ENCODE data around the gene INCA1.
A peak's percentile ranks its signal among the peaks of the same experiment; 100 is the strongest.

The INCA1 gene

DNA sequence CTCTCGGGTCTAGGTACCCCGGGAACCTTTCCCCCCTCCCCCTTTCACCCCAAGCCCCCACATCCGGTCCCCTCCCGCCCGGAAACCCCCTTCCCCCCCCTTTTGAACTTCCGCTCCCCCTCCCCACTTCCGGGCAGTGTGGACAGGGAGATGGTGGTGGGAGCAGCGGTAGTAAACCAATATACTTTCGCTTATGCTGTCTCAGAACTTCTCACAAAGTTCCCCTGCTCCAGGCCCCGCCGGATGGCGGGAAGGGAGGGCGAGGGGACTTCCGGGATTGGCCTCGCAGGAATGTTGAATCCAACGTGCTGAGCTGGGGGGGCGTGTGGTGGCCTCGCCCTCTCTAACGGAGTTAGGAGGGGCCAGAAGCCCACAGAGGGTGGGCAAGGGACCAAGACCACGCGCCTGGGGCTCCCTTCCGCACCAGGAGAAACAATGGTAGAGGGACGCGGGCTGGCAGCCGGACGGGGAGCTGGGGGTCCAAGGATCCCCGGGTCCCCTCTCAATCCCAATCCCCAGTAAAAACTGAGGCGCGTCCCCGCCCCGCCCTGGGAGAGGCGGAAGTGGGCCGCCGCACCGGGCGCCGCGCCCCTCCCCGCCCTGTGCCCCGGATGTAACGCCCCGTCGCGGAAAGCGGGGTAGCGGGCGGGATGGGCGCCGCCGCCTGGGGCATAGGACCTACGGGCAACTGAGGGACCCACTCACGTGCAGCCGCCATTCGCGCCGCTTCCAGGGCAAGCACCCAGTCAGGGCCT, 49.7 kb downstream of the INCA1 start:
- DNase-seq: no peak

DNA sequence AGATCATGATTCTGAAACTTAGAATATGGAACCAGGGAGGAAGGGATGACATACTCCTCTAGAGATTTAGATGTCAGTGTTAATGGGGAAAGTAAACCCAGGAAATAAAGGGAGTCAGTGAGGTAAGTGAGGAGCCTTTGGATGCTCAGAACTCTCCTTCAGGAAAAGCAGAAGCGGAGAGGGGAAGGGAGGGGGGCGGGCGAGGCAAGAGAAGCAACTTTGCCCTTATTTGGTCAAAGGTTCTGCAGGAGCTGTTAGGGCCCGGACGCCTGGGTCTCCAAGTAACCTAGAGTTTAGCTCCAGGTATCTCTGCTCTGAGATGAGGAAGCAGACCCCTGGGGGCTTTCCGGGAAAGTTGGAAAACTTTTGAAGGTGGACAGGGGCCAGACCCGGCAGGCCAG, 50.3 kb downstream of the INCA1 start:
- DNase-seq: no peak

GRCh38 chr17:4946312-4946976, 50.9 kb downstream of the INCA1 start:
- DNase-seq: no peak

- DNase-seq: no peak
Observed at GRCh38 chr17:4945944-4946280, 51.4 kb downstream of the INCA1 start.

- DNase-seq: no peak
Observed at GRCh38 chr17:4945176-4945943, 52.0 kb downstream of the INCA1 start.

DNA sequence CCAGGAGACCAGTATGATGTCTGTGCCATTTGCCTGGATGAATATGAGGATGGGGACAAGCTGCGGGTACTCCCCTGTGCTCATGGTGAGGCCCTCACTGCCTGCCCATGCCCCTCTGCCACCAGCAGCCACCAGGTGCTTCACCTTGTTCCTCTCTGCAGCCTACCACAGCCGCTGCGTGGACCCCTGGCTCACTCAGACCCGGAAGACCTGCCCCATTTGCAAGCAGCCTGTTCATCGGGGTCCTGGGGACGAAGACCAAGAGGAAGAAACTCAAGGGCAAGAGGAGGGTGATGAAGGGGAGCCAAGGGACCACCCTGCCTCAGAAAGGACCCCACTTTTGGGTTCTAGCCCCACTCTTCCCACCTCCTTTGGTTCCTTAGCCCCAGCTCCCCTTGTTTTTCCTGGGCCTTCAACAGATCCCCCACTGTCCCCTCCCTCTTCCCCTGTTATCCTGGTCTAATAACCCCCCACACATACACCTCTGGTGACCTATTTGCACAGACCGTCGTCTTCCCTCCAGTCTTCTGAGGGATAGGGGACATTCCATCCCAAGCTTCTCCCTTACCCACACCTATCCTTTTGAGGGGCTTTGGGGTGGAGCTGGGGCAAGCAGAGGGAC, 52.7 kb downstream of the INCA1 start:
- DNase-seq: no peak

- no peak for DNase-seq
Observed at GRCh38 chr17:4944163-4944553, 53.2 kb downstream of the INCA1 start.

GRCh38 chr17:4942760-4943508, 54.4 kb downstream of the INCA1 start:
- DNase-seq: no peak

DNA sequence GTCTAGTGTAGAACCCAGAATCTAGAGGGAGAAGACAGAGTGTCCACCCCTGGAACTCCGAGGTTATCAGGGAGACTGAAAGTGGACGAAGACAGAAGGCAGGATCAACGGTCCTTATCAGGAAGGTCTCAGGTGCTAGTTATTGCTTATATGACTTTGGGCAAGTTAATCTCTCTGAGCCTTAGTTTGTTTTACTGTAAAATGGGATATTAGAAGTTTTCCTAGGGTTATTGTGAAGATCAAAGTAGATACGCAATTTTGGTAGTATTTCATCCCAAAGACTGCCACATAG, 56.1 kb downstream of the INCA1 start:
- no peak for DNase-seq

DNA sequence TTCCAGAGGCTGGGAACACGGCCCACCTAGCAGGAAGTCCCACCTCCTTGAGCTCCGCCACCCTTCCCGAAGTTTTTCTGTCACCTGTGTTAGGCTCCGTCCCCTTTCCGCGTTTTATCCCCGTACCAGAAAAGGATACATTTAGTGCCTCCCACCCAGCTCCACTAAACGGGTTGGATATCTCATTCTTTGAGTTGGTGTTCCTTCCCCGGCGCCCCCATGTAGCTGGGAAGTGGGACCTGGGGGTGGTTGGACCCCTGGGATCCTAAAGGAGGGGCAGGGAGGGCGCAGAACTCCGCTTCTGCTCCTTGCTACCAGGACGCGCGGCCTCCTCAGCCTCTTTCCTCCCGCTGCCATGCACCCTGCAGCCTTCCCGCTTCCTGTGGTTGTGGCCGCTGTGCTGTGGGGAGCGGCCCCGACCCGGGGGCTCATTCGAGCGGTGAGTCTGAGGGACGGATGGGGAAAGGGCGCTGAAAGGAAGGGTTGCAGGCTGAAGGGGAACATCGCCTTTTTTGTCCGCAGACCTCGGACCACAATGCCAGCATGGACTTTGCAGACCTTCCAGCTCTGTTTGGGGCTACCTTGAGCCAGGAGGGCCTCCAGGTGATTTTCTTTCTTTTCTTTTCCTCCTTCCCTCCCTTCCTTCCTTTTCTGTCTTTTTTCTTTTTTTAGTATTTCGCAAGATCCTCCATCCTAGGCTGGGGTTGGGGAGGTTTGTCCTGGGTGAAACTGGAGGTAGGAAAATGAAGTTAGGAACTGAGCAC, 56.6 kb downstream of the INCA1 start:
- DNase-seq: no peak

DNA sequence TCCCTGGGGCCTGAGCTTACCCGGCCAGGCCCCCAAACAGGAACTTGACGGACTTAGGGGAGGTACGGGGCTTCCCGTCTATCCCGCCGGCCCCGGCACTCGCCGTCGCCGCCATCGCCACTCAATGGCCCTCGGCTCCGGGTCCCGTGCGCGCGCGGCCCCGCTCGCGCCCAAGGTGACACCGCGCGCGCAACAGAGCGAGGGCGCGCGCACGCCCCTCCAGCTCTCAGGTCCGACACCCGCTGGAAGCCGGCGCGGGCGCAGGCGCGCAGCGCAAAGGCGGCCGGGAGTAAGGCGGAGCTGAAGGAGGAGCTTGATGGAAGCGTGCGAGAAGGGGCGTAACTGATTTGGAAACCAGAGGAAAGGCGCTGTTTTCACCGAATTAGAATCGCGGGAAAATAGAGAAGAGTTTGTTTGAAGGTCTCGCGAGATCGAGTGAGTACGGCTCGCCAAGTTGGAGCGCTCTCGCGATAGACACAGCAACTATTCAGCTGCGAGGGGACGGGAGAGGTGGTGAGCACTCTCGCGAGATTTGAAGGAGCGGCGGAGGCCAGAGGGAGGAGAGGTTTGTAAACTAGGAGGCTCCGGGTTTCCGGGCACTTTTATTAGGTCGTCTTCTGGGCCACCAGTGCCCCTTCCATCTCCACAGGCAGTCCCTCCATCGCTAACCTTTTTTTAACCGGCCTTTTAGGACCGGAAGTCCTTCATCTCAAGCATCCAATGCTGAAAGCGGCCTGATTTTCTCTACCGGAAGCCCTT, 57.3 kb downstream of the INCA1 start, which contains the start of the genes RNF167 and SLC25A11:
Gene RNF167 (plus strand): TSS at position 473 of the 759 bp plus-strand sequence. CDS start 642 bp downstream, outside the sequence.
Gene SLC25A11 (minus strand): TSS at position 251 of the 759 bp plus-strand sequence. CDS start 136 bp downstream, at position 115.
- DNase-seq: peak; percentile 68

- DNase-seq: no peak
Observed at GRCh38 chr17:4939546-4939795, 57.9 kb downstream of the INCA1 start.

- DNase-seq: no peak
Observed at GRCh38 chr17:4938688-4939545, 58.4 kb downstream of the INCA1 start.

Data from NCI-H187 treated with DMSO at 0.1 percent for 48 hours (cell line).